Spleen (tissue), 7 donors: ENCODE data around the gene TERT.

Experiments used
- POLR2A ChIP-seq, 3 donors: fragments of 450-650 bp; IDR thresholded peaks; one replicate each; pipeline ENCODE4 v1.5.1; 2017; ENCODE audit warnings: antibody characterized with exemption in 3 of 3, mild to moderate bottlenecking in 1 of 3
- POLR2AphosphoS5 ChIP-seq, 3 donors: sonication (generic); formaldehyde crosslinking; IDR thresholded peaks; one replicate each; pipeline ENCODE4 v1.5.1; 2017; ENCODE audit warnings: antibody characterized with exemption in 3 of 3
- TF ChIP-seq, protein P1 (sequence below), 11 experiments: fragments of 200-600 bp in 7 of 11; fragments of 450-650 bp in 4 of 11; sonication (generic) in 4 of 11; IDR thresholded peaks in 8 of 11; conservative IDR thresholded peaks in 3 of 11; 1 replicate in 7 of 11; 2 replicates in 4 of 11; pipeline versions ENCODE4 v1.4.0 to v1.8.0; 2016 to 2021; ENCODE audit warnings: antibody characterized with exemption in 11 of 11, inconsistent platforms in 4 of 11, mild to moderate bottlenecking in 1 of 11
- donor health status: DM: no; HTN: no; CAD: no; lungs with moderate emphysema.
- donor health status: DM: no; HTN: no; CAD: no.
- donor health status: DM: no; HTN: no; CAD: no.

- TF ChIP-seq POLR2A (IDR thresholded peaks at IDR 0.05), result no peak
- TF ChIP-seq, protein P1, sequence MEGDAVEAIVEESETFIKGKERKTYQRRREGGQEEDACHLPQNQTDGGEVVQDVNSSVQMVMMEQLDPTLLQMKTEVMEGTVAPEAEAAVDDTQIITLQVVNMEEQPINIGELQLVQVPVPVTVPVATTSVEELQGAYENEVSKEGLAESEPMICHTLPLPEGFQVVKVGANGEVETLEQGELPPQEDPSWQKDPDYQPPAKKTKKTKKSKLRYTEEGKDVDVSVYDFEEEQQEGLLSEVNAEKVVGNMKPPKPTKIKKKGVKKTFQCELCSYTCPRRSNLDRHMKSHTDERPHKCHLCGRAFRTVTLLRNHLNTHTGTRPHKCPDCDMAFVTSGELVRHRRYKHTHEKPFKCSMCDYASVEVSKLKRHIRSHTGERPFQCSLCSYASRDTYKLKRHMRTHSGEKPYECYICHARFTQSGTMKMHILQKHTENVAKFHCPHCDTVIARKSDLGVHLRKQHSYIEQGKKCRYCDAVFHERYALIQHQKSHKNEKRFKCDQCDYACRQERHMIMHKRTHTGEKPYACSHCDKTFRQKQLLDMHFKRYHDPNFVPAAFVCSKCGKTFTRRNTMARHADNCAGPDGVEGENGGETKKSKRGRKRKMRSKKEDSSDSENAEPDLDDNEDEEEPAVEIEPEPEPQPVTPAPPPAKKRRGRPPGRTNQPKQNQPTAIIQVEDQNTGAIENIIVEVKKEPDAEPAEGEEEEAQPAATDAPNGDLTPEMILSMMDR (IDR thresholded peaks at IDR 0.05 in 8 of 11, conservative IDR thresholded peaks at IDR 0.05 in 3 of 11), result no peak
- no peak for TF ChIP-seq POLR2AphosphoS5 (IDR thresholded peaks at IDR 0.05)
These were observed 29.4 kb upstream of the TERT start for GRCh38 chr5:1324301-1324700.
